ENCODE results near the gene NCKAP1. TPM values are rescaled to one million over a fixed set of nuclear protein-coding genes. Genes with fewer than 3 reads are reported as not detected.

The NCKAP1 gene
- total RNA-seq, 1 experiment from 2014 or later = 173 TPM

GRCh38 chr2:182901748-182902147 is 136.5 kb downstream of the NCKAP1 start:
- H3K36me3 Mint-ChIP-seq = peaks cover 6% of the 10 kb centered on the region
- H3K9me3 Mint-ChIP-seq = no peaks in the 10 kb centered on the region; the same call in none of the 2 replicates
- TF ChIP-seq ELF4 (CRISPR knock-in tag; IDR thresholded peaks at IDR 0.05; ENCODE audit: low read depth) (no peak), ZNF121 (CRISPR knock-in tag; IDR thresholded peaks at IDR 0.05) (no peak), CREM (CRISPR knock-in tag; IDR thresholded peaks at IDR 0.05) (no peak), IRF1 (CRISPR knock-in tag; IDR thresholded peaks at IDR 0.05) (no peak), ZNF512 (CRISPR knock-in tag; IDR thresholded peaks at IDR 0.05; ENCODE audit: borderline replicate concordance) (no peak), ATF3 (CRISPR knock-in tag; conservative IDR thresholded peaks at IDR 0.05) (no peak)
- no peaks in the 10 kb centered on the region for H3K27me3 Mint-ChIP-seq (ENCODE audit: low read depth)
- H3K4me1 Mint-ChIP-seq = peaks cover 8% of the 10 kb centered on the region
- no peak overlapping the region for H3K27ac Mint-ChIP-seq
- ATAC-seq (peak; percentile 36; the same call in 1 of the 2 replicates), DNase-seq (ENCODE audit: low spot score) (no peak)
- CTCF ChIA-PET = interaction anchor here (1.0 kb wide), 1 partner anchor 139 kb away, joined by 3 read pairs; no protein-coding TSS in a partner anchor
- H3K4me3 Mint-ChIP-seq = no peak overlapping the region
- POLR2A ChIA-PET = no interaction called here

- ATAC-seq (no peak), DNase-seq (ENCODE audit: low spot score) (no peak)
- POLR2A ChIA-PET = no interaction called here
- TF ChIP-seq SMAD4 (CRISPR knock-in tag; IDR thresholded peaks at IDR 0.05) (no peak), GTF2I (CRISPR knock-in tag; conservative IDR thresholded peaks at IDR 0.05) (no peak), ATF2 (CRISPR knock-in tag; IDR thresholded peaks at IDR 0.05; ENCODE audit: borderline replicate concordance, low read depth) (no peak), SMAD3 (CRISPR knock-in tag; IDR thresholded peaks at IDR 0.05; ENCODE audit: borderline replicate concordance) (no peak), ZNF263 (CRISPR knock-in tag; IDR thresholded peaks at IDR 0.05; ENCODE audit: low read depth) (no peak), ESRRA (CRISPR knock-in tag; IDR thresholded peaks at IDR 0.05; ENCODE audit: borderline replicate concordance) (no peak), JAZF1 (CRISPR knock-in tag; IDR thresholded peaks at IDR 0.05) (no peak), CTCF (IDR thresholded peaks at IDR 0.05) (no peak), ZNF219 (CRISPR knock-in tag; IDR thresholded peaks at IDR 0.05; ENCODE audit: borderline replicate concordance) (no peak), IRF2 (CRISPR knock-in tag; IDR thresholded peaks at IDR 0.05; ENCODE audit: borderline replicate concordance, low read depth) (no peak)
- Mint-ChIP-seq H3K4me3 (no peak overlapping the region), H3K9me3 (peaks cover 5% of the 10 kb centered on the region; the same call in 1 of the 2 replicates), H3K36me3 (no peaks in the 10 kb centered on the region), H3K4me1 (no peaks in the 10 kb centered on the region), H3K27ac (no peak overlapping the region), H3K27me3 (ENCODE audit: low read depth) (no peaks in the 10 kb centered on the region)
- CTCF ChIA-PET = interaction anchor here (0.9 to 2.0 kb wide), 4 partner anchors 28 to 136 kb away, joined by 3 to 5 read pairs (median 3); no protein-coding TSS in a partner anchor
These were observed 139.5 kb downstream of the NCKAP1 start for GRCh38 chr2:182898718-182899117.

GRCh38 chr2:182897137-182897536 is 141.1 kb downstream of the NCKAP1 start:
- ATAC-seq (no peak), DNase-seq (ENCODE audit: low spot score) (no peak)
- H3K9me3 Mint-ChIP-seq = peaks cover 8% of the 10 kb centered on the region; the same call in 1 of the 2 replicates
- no peak overlapping the region for H3K27ac Mint-ChIP-seq
- ChIA-PET CTCF (no interaction called here), POLR2A (no interaction called here)
- H3K27me3 Mint-ChIP-seq (ENCODE audit: low read depth) = no peaks in the 10 kb centered on the region
- no peaks in the 10 kb centered on the region for H3K36me3 Mint-ChIP-seq
- H3K4me3 Mint-ChIP-seq = no peak overlapping the region
- no peaks in the 10 kb centered on the region for H3K4me1 Mint-ChIP-seq
- TF ChIP-seq ZNF232 (CRISPR knock-in tag; IDR thresholded peaks at IDR 0.05) = no peak
- TF ChIP-seq PRRX2 (CRISPR knock-in tag; IDR thresholded peaks at IDR 0.05) = no peak
- TF ChIP-seq TCF7 (CRISPR knock-in tag; IDR thresholded peaks at IDR 0.05; ENCODE audit: low read depth) = no peak
- no peak for TF ChIP-seq NFYB (CRISPR knock-in tag; conservative IDR thresholded peaks at IDR 0.05; ENCODE audit: low read depth)
- no peak for TF ChIP-seq SP1 (CRISPR knock-in tag; conservative IDR thresholded peaks at IDR 0.05)
- TF ChIP-seq HMGA2 (CRISPR knock-in tag; IDR thresholded peaks at IDR 0.05) = no peak
- no peak for TF ChIP-seq ETV6 (CRISPR knock-in tag; IDR thresholded peaks at IDR 0.05)
- TF ChIP-seq TP53 (CRISPR knock-in tag; IDR thresholded peaks at IDR 0.05) = no peak
- TF ChIP-seq ARID4B (CRISPR knock-in tag; IDR thresholded peaks at IDR 0.05; ENCODE audit: borderline replicate concordance) = no peak

Measured in WTC11 (cell line).